Stimulated activated CD8-positive, alpha-beta memory T cell treated with anti-CD3 and anti-CD28 coated beads, Interleukin-12 subunit alpha, Interleukin-12 subunit beta, amount 100 ng/mL, for 1 hour (primary cell): ENCODE data around the gene CES2.
"Not testable (repeated sequence)": the region's sequence is repeated elsewhere in the genome, so short reads cannot be mapped to it uniquely, and the experiment has no call there.

ENCODE experiments used
- DNase-seq: peaks from one replicate; pipeline ENCODE4 v3.0.0-alpha.2; 2020; ENCODE audit warnings: low read depth

CES2 gene

DNA sequence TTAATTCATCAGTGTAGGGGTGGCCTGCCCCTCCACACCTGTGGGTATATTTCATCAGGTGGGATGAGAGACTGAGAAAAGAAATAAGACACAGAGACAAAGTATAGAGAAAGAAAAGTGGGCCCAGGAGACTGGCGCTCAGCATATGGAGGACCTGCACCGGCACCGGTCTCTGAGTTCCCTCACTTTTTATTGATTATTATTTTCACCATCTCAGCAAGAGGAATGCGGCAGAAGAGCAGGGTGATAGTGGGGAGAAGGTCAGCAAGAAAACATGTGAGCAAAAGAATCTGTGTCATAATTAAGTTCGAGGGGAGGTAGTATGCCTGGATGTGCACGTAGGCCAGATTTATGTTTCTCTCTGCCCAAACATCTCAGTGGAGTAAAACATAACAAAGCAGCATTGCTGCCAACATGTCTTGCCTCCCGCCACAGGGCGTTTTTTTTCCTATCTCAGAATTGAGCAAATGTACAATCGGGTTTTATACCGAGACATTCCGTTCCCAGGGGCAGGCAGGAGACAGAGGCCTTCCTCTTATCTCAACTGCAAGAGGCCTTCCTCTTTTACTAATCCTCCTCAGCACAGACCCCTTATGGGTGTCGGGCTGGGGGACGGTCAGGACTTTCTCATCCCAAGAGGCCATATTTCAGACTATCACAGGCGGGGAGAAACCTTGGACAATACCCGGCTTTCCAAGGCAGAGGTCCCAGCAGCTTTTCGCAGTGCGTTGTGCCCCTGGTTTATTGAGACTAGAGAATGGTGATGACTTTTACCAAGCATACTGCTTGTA is 20.2 kb downstream of the CES2 start:
- DNase-seq: not testable (repeated sequence)

DNA sequence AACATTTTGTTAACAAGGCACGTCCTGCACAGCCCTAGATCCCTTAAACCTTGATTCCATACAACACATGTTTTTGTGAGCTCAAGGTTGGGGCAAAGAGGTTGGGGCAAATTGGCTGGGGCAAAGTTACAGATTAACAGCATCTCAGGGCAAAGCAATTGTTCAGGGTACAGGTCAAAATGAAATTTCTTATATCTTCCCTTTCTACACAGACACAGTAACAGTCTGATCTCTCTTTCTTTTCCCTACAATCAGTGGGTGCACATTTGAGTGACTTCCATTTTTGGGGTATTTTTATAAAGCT is 20.8 kb downstream of the CES2 start:
- not testable (repeated sequence) for DNase-seq

DNA sequence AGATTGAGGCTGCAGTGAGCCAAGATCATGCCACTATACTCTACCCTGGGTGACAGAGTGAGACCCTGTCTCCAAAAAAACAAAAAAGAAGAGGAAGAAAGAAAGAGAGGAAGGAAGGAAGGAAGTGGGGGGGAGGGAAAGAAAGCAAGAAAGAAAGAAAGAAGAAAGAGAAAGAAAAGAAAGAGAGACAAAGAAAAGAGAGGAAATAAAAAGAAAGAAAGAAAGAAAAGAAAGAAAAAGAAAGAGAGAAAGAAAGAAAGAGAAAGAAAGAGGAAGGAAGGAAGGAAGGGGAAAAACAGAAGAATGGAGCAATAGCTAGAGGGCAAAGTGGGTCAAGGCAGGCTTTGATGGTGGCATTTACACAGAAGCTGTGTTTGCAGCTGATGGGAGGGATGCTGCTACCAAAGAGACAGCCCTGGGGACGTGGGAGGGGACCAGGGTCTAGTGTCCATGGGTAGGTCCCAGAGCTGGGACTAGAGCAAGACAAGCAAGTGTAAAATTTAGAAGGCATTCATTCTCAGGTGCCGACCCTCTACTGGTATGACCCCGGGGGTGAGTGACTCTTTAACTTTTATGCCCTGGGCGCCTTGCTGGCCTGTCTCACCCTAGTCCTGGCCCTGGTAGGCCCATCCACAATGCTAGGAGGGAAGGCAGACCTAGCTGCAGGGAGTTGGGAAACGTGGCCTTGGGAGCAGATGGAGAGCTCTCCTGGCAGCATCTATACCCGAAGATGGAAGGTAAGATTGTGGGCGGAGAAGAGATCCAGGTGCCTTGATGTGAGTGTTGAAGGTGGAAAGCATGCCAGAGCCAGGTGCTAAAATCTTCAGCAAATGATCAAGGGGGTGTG is 23.8 kb downstream of the CES2 start:
- no peak for DNase-seq

DNA sequence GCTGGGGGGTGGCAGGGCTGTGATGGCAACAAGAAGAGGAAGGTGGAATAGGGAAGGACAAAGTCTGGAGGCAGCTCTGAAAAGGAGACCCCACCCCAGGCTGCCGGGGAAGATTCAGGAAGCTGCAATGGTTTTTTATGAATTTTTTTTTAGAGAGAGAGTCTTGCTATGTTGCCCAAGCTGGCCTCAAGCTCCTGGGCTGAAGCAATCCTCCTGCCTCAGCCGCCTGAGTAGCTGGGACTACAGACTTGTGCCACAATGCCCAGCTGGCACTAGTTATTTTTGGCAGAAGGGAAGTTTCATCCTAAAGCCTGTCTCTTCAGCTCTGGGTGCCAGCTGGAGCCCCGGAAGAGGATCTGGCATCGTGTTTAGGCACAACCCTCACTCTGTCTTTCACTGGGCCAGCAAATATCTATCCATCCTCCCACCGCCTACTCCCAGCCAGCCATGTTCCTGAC is 24.4 kb downstream of the CES2 start:
- no peak for DNase-seq

DNA sequence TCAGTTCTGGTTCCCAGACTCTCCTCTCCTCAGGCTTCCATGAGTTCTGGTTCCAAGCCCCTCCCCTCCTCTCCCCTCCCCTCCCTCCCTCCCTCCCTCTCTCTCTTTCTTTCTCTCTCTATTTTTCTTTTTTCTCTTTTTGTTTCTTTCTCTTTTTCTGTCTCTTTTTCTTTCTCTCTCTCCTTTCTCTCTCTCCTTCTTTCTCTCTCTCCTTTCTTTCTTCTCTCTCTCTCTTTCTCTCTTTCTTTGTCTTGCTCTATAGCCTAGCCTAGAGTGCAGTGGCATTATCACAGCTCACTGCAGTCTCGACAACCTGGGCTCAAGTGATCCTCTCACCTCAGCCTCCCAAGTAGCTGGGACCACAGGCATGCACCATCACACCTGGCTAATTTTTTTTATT is 25.0 kb downstream of the CES2 start:
- no peak for DNase-seq

DNA sequence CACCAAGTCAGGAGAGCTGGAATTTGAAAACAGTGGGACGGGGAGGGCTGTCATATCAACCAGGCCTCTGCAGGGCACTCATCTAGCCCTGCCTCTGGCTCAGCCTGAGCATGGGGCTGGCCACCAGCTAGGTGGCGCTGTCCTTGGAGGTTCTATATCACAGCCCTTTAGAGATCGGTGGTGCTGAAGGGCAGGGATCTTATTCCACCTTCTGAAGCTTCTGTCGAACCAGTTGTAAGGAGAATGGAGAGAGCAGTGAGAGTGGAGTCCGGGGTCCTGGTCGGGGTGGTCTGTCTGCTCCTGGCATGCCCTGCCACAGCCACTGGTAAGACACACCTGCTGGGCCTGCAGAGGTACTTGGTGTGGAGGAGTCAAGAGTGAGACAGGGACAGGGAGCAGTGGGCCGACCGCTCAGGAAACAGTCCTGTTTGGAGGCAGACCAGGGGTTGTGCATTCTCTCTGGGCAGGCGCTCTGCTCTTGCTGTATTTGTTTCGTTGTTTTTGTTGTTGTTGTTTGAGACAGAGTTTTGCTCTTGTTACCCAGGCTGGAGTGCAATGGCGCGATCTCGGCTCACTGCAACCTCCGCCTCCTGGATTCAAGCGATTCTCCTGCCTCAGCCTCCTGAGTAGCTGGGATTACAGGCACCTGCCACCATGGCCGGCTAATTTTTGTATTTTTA is 25.9 kb downstream of the CES2 start, which contains the start of gene CES3:
Gene CES3, plus strand, starts transcription at position 202 of the 680 bp plus-strand sequence. Its CDS starts 42 bp downstream, at position 244.
- DNase-seq: peak; percentile 22

DNA sequence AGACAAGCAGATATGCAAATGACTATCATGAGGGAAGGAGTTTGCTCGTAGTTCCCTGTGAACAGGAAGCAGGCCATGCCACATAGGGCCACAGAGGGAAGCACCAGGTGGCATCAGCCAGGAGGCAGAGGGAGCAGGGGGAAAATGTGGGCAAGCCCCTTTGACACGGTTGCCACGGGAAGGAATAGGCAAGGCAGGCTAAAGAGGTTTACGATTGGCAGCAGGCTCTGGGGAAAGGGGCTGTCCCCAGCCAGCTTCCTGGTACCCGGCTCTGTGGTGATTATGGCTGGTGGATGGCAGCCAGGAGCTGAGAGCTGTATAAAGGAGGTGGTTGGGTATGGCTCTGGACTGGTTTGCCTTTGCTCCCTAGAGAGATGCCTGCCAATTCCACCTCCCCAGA is 26.6 kb downstream of the CES2 start:
- DNase-seq: no peak

DNA sequence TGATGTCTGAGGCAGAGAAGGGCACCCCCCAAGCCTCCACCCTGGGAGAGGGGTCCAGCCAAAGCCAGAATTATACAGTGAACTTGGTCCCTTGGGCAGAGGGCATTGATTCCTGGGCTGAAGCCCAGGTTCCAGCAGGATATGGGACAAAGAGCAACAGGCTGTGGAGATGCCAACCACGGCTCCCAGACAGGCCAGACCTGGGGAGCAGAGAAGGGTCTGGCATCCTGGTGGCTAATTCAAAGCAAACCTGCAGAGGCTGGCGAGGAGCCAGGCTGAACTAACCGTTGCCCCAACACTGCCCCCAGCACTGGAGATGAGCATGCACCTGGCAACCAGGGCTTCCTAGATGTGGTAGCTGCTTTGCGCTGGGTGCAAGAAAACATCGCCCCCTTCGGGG is 28.7 kb downstream of the CES2 start:
- DNase-seq: no peak

DNA sequence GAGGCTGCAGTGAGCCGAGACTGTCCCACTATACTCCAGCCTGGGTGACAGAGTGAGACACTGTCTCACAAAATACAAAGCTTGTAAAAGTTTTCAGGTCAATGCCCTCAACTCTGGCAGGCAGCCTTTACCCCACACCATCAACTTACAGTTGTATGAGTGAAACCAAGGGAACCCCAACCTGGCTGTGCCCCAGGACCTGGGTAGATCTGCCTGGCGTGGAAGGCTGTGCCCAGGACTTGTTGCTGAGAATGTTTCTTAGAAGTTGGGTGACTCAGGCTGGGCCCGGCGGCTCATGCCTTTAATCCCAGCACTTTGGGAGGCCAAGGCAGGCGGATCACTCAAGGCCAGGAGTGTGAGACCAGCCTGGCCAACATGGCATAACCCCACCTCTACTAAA is 33.5 kb downstream of the CES2 start:
- no peak for DNase-seq

DNA sequence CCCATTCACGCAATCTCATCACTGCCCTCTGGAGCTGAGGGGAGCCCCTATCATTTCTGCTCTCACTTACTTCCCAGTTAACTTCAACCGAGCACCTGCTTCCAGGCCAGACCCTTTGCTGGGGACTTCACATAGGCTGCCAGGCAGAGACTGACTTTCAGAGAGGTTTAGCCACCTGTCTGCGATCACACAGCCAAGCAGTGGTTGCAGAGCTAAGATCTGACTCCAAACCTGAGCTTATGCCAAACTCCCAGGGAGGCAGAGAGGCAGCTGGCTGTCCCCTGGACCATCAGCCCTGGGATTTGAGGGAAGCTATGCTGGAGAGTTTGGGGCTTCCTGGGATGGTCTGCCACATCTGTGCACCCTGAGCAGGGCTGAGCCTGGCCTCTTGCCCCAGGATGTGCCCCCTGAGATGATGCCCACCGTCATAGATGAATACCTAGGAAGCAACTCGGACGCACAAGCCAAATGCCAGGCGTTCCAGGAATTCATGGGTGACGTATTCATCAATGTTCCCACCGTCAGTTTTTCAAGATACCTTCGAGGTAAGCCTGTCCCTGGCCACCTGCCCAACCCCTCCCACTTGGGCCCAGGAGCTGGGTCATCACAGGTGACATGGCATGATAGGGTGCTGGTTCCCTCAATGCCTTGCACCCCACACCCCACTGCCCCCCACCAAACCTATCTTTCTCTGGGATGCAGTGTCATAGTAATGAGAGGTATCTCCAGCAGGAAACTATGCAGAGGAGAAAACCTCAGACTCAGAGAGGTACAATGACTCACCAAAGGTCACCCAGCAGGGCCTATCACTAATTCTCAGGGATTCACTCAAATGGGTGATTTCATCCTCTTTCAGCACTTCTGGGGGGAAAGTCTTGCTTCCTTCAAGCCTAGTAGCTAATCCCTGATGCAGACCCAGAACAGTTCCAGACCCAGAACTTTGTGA is 35.7 kb downstream of the CES2 start:
- DNase-seq: no peak

DNA sequence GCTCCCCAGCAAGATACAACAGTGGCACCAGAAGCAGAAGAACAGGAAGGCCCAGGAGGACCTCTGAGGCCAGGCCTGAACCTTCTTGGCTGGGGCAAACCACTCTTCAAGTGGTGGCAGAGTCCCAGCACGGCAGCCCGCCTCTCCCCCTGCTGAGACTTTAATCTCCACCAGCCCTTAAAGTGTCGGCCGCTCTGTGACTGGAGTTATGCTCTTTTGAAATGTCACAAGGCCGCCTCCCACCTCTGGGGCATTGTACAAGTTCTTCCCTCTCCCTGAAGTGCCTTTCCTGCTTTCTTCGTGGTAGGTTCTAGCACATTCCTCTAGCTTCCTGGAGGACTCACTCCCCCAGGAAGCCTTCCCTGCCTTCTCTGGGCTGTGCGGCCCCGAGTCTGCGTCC is 37.7 kb downstream of the CES2 start:
- no peak for DNase-seq

DNA sequence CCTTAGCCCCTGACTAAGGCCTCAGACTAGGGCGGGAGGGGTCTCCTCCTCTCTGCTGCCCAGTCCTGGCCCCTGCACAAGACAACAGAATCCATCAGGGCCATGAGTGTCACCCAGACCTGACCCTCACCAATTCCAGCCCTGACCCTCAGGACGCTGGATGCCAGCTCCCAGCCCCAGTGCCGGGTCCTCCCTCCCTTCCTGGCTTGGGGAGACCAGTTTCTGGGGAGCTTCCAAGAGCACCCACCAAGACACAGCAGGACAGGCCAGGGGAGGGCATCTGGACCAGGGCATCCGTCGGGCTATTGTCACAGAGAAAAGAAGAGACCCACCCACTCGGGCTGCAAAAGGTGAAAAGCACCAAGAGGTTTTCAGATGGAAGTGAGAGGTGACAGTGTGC is 38.4 kb downstream of the CES2 start:
- no peak for DNase-seq

DNA sequence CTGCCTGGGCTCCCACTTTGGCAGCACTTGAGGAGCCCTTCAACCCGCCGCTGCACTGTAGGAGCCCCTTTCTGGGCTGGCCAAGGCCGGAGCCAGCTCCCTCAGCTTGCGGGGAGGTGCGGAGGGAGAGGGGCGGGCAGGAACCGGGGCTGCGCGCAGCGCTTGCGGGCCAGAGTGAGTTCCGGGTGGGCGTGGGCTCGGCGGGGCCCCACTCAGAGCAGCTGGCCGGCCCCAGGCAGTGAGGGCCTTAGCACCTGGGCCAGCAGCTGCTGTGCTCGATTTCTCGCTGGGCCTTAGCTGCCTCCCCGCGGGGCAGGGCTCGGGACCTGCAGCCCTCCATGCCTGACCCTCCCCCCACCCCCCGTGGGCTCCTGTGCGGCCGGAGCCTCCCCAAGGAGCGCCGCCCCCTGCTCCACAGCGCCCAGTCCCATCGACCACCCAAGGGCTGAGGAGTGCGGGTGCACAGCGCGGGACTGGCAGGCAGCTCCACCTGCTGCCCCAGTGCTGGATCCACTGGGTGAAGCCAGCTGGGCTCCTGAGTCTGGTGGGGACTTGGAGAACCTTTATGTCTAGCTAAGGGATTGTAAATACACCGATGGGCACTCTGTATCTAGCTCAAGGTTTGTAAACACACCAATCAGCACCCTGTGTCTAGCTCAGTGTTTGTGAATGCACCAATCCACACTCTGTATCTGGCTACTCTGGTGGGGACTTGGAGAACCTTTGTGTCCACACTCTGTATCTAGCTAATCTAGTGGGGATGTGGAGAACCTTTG is 39.0 kb downstream of the CES2 start:
- not testable (repeated sequence) for DNase-seq

DNA sequence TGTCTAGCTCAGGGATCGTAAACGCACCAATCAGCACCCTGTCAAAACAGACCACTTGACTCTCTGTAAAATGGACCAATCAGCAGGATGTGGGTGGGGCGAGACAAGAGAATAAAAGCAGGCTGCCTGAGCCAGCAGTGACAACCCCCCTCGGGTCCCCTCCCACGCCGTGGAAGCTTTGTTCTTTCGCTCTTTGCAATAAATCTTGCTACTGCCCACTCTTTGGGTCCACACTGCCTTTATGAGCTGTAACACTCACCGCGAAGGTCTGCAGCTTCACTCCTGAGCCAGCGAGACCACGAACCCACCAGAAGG is 39.6 kb downstream of the CES2 start:
- DNase-seq: peak; percentile 12

DNA sequence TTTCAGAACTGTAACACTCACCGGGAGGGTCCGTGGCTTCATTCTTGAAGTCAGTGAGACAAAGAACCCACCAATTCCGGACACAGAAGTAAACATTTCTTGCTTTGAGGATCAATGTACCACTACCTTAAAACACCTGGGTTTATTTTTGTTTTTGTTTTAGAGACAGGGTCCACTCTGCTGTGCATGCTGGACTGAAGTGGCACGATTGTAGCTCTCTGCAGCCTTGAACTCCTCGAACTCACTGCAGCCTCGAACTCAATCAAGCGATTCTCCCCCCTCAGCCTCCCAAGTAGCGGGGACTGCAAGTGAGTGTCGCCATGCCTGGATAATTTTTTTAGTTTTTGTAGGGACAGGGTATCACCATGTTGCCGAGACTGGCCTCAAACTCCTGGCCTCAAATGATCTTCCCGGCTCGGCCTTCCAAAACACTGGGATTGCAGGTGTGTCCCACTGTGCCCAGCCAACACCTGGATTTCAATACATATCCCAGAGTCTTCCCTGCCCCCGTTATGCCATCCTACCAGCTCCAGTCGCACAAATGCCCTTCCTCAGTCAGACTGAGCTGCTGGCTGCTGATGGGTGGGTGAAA is 40.1 kb downstream of the CES2 start:
- no peak for DNase-seq

DNA sequence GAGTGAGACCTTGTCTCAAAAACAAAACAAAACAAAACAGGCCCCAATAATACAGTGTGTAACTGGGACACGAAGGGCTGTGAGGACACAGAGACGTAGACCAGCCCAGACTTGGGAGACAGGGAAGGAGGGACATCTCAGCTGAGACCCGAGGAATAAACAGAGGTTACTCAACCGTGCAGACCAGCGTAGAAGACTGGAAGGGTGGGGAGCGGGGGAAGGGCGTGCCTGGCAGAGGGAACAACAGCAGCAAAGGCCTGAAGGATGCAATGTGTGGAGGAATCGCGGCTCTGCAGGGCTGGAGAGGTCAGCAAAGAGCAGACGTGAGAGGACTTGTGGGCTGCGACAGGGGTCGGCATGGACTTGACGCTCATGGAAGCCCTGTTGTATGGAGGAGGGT is 41.4 kb downstream of the CES2 start:
- no peak for DNase-seq

DNA sequence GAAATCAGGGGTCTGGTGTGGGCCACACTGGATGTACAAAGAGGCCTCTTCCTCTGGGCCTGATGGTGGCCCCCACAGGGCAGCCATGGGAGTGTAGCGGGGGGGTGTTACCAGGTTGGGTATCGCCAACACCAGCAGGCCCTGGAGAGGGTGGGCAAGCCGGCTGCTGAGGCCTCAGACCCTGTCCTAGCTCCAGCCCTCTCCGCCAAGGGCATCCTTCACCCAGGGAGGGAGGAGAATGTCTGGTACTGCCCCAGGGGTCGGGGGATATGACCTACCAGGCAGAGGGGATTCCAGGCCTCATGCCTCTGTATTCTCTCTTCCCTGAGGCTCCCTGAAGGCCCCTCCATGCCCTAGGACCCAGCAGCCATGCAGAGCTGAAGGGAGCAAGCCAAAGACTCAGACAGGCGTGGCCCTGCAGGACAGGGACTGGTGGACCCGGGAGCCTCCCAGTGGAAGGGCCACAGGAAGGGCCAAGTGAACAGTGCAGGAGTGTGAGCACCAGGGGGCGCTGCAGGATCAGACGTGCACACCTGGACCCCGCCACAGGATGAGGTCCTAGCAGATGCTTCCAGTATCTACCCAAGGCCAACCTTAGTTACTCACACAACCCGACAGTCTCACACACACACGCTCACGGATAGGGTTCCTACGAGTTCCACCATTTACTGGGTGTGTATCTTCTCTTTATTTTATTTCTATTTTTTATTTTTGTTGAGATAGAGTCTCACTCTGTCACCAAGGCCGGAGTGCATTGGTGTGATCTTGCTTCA is 42.2 kb downstream of the CES2 start:
- peak; percentile 88 for DNase-seq

DNA sequence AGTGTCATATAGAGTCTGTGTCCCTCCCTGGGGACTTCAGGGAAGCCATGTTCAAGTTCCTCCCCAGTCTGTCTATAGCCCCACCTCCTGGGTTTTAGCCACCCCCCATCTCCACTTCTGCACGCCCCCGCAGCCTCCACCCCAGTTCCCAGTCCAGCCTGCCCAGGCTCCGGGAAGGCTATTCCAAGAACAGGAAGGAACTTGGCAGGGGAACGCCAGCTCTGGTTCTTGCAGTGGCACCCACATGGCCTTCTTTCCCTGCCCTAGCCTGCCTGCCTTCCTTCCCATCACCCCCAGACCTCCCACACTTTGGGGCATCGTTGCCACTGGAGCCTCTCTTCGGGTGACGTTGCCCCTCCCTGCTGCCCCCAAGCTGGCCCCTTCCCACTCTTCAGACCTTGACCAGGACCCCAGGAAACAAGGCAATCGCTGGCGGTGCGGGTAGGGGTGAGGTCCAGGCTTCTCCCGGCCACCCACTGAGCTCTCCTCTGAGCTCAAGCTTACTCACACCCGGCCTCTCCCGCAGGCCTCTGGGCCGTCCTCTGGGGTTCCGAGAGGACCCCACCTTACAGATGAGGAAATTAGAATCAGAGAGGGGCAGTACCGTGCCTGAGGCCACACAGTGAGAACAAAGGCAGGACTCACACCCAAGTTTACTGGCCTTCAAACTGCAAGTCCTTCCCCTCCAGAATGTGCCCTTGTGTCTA is 43.8 kb downstream of the CES2 start:
- no peak for DNase-seq

DNA sequence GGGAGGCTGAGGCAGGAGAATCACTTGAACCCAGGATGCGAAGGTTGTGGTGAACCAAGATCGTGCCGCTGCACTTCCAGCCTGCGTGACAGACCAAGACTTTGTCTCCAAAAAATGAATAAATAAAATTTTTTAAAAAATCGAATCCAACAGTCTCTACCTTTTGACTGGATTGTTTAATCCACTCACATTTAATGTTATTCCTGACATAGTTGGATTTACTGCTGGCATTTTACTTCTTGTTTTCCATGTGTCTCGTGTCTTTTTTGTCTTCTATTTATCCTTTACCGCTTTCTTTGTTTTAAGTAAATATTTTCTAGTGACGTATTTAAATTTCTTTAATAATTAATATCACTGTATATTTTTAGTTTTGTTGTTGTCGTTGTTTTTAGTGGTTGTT is 47.7 kb downstream of the CES2 start:
- DNase-seq: no peak
